Neural progenitor cell (in vitro differentiated cells): Measurements from ENCODE around the gene SSBP2.

Source experiments
- CTCF ChIP-seq: fragments of 200-600 bp; sonication (generic); IDR thresholded peaks from 2 replicates; pipeline ENCODE4 v1.5.1; 2017; ENCODE audit warnings: antibody characterized with exemption, mild to moderate bottlenecking
- EZH2 ChIP-seq: fragments of 200-600 bp; sonication (generic); IDR thresholded peaks from 2 replicates; pipeline ENCODE4 v1.6.1; 2017; ENCODE audit warnings: antibody characterized with exemption, mild to moderate bottlenecking, moderate library complexity
- EZH2phosphoT487 ChIP-seq: fragments of 200-600 bp; sonication (generic); IDR thresholded peaks from 2 replicates; pipeline ENCODE4 v1.6.1; 2017; ENCODE audit warnings: antibody characterized with exemption

- TF ChIP-seq CTCF (no peak), EZH2phosphoT487 (no peak), EZH2 (no peak)
Observed at GRCh38 chr5:81519217-81519905, 231.5 kb downstream of the SSBP2 start.
